Measurements from ENCODE around the gene OR56A1.
"Not testable (repeated sequence)": the region's sequence is repeated elsewhere in the genome, so short reads cannot be mapped to it uniquely, and the experiment has no call there.

Gene OR56A1, protein sequence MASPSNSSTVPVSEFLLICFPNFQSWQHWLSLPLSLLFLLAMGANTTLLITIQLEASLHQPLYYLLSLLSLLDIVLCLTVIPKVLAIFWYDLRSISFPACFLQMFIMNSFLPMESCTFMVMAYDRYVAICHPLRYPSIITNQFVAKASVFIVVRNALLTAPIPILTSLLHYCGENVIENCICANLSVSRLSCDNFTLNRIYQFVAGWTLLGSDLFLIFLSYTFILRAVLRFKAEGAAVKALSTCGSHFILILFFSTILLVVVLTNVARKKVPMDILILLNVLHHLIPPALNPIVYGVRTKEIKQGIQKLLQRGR

DNA sequence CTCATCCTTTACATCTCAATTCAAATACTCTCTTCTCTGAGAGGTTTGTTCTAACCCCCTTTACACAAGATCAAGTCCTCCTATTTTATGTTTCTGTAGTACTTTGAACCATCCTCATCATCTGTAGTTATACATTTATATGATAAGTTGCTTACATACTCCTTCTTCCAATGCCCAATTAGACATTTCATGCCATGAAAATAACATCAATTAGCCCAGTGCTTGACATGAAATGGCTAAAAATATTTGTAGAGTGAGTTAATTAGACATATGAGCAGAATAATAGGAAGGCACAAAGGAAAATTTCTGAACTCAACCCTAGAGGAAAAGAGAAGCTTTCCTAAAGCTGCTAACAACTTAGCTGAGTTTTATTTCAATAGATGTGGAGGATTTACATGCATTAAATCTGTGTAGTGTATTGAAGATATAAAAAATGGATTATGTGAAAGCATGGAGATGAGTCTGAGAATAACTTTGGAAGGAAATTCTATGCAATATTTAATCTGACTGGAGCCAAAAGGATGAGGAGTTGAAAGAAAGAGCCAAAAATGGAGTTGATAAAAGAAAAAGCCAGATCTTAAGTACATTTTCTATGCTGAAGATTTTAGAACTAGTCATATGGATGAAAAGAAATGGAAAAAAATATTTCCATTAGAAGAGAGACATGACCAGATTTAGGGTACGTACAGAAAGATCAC is at the start of gene OR56A1:
Gene OR56A1 (minus strand): TSS at position 51 of the 698 bp plus-strand sequence. CDS start 3,066 bp downstream, outside the sequence.
- DNase-seq (ENCODE audit: low read depth, low spot score), result no peak

DNA sequence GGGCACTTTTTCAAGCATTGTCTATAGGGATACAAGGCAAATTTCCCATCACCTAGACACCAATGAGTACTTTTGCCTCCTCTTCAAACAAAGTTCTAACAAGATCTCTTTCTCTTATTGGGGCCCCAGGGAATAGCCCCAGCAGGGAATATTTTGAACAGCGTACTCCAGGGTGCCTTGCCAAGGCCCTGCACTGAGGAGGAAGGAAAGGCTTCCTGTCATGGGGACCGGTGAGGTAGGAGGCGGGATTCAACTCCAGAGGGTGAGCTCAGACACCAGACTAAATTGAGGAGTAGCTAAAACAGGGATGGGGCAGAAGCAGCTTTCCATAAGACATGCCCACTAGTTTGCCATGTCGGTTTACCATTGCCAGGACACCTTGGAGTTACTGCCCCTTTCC is 48.9 kb upstream of the OR56A1 start:
- DNase-seq (ENCODE audit: low read depth, low spot score), result no peak

DNA sequence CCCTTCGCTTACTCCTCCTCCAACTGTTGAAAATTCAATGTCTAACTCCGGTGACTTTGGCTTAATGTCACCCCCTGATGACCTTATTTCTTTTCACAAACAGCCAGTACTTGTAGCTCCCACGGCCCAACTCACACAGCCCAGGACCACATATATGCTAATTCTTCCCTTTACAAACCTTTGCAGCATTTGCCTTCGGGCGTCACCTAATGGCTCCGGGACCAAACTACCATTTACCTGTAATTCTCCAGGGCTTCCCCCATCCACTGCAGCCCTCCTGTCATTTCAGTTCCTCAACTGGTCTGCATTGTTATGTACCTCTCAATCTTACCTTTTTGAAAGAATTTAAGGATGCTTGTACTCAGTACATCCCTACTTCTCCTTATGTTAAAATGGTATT is 47.2 kb upstream of the OR56A1 start:
- no peak for DNase-seq (ENCODE audit: low read depth, low spot score)

DNA sequence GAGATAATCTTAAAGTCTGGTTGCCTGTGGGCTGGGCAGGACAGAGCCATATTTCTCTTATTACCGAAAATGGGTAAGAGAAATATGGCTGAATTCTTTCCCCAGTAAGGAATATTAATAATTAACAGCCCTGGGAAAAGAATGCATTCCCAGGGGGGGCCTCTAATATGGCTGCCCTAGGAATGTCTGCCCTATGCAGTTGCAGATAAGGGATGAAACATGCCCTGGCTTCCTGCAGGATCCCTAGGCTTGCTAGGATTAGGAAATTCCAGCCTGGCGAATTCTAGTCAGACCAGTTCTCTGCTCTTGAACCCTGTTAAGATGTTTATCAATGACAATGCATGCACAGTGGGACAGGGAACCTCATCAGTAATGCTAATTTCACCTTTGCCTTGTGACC is 45.9 kb upstream of the OR56A1 start:
- not testable (repeated sequence) for DNase-seq (ENCODE audit: low read depth, low spot score)

DNA sequence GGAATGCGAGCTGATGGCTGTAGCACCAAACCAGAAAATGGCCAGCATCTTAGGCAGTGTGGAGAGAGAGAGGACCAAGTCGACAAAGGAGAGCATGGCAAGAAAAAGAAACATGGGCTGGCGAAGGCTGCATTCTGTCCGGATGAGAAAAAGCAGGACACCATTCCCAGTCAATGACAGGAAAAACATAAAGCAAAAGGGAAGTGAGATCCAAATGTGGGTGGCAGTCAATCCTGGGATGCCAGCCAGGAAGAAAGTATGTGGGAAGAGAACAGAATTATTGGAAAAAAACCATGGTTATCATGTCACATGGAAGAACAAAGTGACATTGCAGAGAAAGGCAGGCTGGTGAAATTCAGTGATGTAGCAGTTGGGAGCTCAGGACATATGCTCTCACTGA is 36.9 kb upstream of the OR56A1 start:
- DNase-seq (ENCODE audit: low read depth, low spot score), result no peak

DNA sequence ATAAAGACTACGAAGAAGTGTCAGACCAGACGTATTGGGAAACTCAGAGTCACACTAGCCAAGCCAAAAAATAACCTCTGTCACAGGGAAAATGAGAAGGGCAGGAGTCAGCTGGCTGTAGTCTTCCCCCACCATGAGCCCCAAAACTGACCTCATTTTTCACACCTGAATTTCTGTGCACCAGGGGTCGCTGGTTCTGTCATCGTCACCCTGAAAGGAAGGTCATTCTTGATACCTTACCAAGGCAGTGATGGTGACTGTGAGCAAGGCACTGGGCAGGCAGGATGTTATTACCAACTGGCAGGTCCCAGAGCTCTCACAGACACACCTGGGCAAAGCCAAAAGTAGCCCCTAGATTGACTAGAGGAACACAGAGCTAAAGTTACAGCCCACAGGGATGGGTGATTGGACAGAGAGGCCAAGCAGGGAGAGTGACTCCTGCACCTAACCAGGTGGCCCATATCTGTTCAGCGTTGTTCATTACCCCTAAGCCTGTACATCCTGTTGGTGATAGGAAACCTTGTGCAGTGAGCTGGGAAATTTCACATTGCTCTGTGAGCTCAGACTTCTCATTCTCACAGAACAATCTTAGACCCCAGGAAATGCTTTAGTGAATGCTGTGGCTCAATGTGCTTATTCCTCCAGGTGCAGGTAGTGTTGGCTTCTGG is 32.3 kb upstream of the OR56A1 start:
- no peak for DNase-seq (ENCODE audit: low read depth, low spot score)

DNA sequence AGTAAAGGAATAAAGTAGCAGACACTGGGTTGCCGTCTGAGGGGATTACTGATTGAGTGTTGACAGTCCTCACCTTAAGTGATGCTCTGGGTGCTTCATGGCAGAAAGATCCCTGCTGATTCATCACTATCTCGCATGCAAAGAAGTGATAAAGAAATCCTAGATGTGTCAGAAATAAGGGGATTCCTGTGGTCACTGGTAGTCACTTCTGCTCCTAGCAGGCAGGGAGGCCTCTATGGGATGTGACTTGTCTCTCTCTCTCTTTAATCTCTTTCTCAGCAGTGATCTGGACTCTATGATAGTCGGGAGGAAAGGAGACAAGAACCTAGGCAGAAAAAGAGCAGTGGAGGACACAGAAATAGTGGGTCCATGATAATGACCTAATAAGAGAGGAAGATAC is 30.9 kb upstream of the OR56A1 start:
- DNase-seq (ENCODE audit: low read depth, low spot score), result no peak

DNA sequence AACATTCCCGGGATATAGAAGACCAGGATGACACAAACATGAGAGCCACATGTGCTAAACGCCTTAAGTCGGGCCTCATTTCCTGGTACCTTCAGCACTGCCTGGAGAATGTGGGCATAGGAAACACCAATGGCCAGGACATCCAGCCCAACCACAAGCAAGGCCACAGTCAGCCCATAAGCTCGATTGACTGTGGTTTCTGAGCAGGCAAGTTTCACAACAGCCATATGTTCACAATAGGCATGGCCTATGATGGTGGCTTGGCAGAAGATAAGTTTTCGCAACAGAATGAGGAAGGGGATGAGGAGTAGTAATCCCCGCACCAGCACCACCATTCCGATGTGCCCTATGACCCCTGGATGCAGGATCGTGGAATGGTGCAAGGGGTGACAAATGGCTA is 26.9 kb upstream of the OR56A1 start:
- no peak for DNase-seq (ENCODE audit: low read depth, low spot score)

DNA sequence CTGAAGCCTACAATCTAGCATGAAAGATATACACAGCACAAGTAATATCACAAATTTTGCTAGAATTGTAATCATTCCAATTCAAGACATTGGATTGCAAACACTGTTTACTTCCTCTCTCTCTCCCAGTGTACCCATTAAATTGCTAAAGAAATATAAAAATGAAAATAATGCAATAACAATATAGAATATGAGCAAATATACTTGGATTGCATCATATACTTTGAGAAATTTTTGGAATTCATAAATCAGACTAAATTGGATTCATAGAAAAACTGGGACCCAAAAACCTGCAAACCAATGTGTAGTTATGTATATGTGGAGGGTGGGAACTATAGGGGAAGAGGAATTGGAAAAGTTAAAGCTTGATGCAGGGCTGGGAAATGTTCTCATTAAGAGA is 25.0 kb upstream of the OR56A1 start:
- no peak for DNase-seq (ENCODE audit: low read depth, low spot score)

DNA sequence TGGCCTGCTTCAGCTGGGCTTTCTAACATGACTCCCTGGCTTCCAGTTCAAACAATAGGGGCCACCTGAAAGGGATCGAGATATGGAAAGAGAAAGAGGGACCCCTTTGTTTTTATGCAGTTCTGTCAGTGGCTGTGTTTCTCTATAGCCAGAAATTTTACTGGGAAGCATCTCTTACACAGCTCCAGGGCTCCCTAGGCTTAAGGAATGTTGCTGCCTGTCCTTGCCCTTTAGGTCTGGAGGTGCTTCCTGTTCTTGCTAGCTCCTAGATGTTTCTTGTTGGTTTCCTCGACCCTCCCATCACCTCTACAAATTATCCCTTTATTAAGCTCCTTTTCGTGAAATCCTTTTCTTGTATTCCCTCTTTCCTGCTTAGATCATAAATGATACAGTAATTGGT is 21.8 kb upstream of the OR56A1 start:
- DNase-seq (ENCODE audit: low read depth, low spot score), result no peak

DNA sequence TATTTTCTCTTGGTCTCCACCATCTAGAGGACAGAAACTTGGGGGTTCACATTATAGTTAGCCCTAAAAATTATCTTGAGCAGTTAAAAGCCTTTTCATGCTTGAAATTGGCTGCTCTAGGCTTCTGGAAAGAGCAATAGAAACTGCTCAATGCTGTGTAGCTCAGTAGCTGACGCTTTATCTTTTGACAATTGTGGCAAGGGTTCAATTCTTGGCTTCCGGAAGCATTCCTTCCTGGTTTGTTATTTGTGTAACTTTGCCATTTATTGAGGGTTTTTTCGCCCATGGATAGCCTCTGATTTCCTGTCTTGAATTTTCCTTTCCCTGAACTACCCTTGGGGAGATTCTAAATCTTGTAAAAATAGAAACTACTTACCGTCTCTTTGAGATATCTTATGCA is 10.3 kb upstream of the OR56A1 start:
- DNase-seq (ENCODE audit: low read depth, low spot score), result no peak

DNA sequence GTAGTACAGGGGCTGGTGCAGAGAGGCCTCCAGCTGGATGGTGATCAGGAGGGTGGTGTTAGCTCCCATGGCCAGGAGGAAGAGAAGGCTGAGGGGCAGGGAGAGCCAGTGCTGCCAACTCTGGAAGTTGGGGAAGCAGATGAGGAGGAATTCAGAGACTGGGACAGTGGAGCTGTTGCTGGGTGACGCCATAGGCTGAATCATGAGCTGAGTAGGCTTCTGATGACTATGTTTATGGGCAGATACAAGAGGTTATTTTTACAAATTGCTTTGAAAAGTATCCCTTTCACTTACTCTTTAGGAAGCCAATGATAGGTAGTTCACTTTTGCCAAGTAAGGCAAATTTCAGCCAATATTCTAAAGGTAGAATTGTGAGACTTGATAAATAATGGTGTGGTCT is 3.1 kb downstream of the OR56A1 start:
- DNase-seq (ENCODE audit: low read depth, low spot score), result no peak

DNA sequence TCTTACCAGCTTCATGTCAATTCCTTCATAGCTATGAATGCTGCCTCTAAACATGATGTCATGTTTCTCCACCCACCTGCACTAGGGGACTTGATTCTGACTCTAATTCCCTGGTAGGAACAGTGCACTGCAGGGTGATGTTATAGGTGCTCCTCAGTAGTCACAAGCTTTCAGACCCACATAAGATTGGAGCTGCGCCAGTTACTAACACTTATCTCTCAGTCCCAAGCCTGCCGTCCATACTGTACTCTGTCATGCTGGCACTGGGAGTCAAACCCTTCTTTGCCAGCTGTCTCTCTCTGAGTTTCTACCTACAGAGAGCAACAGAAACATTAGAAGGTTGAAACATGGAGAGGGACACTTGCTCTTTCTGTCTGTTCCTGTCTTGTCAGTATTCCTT is 5.5 kb downstream of the OR56A1 start:
- no peak for DNase-seq (ENCODE audit: low read depth, low spot score)

DNA sequence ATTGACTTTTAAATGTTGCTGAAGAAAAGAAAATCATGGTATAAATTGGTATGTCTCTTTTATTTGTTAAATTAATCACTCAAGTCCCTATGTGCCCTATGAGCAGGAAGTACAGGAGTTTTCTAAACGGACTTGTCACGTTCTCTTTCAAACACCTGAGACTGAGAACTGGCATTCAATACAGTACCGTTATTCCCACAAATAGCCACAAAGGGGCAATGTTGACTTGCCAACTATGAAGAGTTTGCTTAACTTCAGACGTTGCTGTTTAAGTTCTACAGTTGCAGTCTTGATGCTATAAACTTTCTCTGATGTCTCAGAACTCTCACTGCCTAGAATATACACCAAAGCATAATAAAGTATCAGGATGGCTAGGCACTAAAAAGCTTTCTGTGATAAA is 7.6 kb downstream of the OR56A1 start:
- DNase-seq (ENCODE audit: low read depth, low spot score), result no peak

DNA sequence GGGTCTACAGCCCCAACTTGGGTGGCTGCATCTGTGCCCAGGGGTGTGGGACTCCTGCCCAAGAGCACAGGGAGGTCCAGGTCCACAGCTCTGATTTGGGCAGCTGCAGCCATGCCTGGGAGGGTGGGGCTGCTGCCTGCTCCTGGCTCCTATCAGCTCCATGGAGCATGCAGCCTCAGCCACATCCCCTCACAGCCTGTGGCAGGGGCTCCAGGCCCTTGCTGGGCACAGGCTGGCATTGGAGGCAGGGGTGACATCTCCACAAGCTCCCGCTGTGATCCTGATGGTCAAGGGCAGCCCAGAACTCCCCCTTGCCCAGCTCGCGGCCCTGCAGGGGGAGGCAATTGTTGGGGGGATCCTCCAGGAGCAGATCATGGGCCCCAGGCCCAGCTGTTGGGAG is 17.5 kb downstream of the OR56A1 start:
- DNase-seq (ENCODE audit: low read depth, low spot score), result no peak

DNA sequence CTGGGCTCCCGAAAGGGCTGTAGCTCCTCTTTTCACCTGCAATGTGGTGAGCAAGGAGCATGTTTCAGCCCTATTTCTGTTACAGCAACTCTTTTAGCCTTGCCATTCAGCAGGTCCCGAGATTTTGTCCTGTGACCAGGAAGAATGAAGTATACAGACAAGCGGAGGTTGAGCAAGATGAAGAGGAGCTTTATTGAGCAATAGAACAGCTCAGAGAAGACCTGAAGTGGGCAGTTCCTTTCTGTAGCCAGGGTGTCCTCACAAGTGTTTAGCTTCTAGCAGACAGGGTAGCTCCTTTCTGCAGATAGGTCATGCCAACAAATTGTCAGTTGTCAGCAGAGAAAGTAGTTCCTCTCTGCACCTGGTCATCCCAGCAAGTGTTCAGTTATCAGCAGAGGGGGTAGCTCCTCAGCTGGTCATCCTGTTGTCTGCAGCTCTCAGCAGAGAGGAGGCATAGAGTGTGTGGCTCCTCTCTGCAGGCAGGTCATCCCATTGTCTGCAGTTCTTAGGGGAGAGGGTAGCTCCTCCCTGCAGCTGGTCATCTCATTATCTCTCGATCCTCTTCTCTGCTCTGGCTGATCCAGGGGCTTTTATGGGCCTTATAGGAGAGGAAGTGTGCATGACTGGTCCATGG is 18.4 kb downstream of the OR56A1 start:
- DNase-seq (ENCODE audit: low read depth, low spot score), result no peak

DNA sequence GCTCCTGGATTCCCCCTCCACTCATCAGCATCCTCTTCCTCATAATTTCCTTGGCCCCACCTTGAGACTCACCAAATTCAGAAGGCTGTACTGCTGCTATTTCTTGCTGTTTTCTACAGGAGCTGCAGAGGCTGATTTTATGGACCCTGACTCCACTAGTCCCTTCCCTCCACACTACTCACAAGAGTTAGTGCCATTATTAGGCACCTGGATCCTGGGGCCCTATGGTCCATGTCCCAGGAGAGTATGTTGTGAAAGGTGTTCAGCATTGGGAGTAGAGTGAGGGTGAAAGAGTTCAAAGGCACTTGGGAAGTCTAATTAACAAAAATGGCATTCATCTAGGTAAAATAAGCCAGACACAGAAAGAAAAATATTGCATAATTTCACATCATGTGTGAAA is 23.7 kb downstream of the OR56A1 start, which contains the start of gene OR56A4:
Gene OR56A4 (minus strand): TSS at position 101 of the 400 bp plus-strand sequence. CDS start 3,954 bp downstream, outside the sequence.
- no peak for DNase-seq (ENCODE audit: low read depth, low spot score)

DNA sequence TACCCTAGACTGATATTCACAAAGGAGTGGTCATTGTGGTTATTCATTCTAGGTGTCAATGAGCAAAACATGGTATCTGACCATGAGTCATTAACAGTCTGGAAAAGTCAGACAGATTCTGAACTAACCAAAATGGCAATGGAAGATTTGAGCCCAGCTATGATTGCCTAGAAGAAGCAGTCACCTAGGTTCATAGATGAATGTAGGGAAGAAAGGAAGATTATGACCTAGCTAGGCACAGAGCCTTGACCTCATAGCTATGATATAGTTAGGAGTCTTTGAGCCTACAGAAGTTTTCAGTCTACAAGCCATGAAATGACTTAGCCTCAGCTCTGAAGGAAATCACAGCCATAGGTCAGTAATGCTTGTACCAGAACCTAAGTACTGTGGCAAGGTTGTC is 24.2 kb downstream of the OR56A1 start:
- no peak for DNase-seq (ENCODE audit: low read depth, low spot score)

DNA sequence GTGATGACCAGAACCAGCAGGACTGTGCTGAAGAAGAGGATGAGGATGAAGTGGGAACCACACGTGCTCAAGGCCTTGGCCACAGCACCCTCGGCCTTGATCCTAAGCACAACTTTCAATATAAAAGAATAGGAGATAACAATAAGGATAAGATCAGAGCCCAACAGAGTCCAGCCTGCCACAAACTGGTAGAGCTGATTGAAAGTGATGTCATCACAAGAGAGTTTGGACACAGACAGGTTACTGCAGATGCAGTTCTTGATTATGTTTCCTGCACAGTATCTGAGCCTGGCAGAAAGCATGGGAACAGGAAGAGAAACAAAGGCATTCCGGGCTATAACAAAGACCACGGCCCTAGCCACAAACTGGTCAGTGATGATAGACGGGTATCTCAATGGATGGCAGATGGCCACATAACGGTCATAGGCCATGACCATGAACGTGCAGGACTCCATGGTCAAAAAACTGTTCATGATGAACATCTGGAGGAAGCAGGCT is 28.3 kb downstream of the OR56A1 start:
- DNase-seq (ENCODE audit: low read depth, low spot score), result no peak

DNA sequence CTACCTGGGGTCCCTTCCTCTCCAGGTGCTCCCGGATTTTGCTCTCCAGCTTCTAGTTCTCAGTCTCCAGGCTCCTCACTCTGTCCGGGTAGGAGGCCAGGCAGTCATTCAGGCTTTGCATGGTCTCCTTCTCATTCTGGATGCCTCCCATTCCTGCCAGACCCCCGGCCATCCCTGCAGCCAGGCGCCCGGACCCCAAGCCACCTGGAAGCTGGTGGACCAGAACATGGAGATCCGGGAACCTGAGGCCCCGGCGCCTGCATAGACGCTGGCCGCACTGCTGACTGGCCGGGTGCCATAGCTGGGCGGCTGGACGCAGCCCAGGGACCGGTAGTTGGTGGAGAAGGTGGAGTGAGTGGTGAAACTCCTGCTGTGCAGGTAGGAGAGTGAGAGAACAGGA is 35.8 kb downstream of the OR56A1 start:
- DNase-seq (ENCODE audit: low read depth, low spot score), result no peak

DNA sequence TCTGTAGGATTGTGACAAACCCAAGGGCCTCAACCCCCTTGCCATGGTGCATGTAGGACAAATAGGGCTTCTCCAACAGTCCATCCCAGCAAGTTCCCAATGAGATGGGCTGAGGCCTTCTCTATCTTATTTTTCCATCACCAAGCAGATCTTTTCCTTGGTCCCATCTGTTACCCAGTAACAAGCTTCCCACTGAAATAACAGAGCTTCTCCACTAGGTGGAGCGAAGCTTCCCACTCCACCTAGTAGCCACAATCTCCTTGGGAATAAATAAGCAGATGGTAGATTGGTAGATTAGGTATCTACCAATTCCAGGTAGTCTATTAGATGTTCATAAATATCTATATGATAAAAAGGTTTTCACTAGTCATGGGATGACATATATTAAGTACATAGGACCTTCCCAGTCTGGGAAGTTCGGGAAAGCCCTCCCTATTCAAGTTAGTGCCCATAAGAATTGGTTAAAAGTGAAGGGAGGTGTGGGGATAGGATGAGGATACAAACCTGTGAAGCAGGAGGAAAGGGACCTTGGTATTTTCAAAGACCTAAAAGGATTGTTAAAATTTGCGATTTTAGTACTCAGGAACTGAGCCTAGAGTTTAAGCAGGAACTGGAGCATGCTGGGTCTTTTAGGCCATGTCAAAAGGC is 37.8 kb downstream of the OR56A1 start:
- no peak for DNase-seq (ENCODE audit: low read depth, low spot score)

DNA sequence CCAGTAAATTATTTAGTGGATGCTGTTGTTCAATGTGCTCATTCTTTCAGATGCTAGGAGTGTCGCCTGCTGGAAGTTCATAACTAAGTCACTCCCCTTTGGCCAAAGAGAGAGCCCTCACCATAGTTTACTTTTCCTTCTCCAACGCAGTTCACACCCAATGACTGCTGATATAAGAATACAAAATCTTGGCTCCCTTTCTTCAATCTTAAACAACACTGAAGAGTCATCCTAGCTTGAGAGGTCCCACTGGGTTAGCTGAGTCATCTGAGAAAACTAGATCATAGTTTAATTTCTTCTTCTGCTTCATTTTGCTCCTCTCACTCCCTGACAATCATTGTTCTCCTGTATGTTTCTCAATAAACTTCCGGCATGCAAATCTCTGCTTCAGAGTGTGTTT is 38.4 kb downstream of the OR56A1 start:
- DNase-seq (ENCODE audit: low read depth, low spot score), result no peak

Data from activated naive CD8-positive, alpha-beta T cell treated with anti-CD3 and anti-CD28 coated beads, Interleukin-2, amount 50 U/mL, for 16 hours (primary cell).